HG03460 (cell line): ENCODE data around the gene NAPEPLD.
"Not testable (repeated sequence)": the region's sequence is repeated elsewhere in the genome, so short reads cannot be mapped to it uniquely, and the experiment has no call there.

ENCODE experiments used
- ATAC-seq: cut with Tn5 transposase; IDR thresholded peaks from one replicate; pipeline ENCODE4 v1.9.1; 2021; ENCODE audit not compliant: unreplicated experiment

The NAPEPLD gene

DNA sequence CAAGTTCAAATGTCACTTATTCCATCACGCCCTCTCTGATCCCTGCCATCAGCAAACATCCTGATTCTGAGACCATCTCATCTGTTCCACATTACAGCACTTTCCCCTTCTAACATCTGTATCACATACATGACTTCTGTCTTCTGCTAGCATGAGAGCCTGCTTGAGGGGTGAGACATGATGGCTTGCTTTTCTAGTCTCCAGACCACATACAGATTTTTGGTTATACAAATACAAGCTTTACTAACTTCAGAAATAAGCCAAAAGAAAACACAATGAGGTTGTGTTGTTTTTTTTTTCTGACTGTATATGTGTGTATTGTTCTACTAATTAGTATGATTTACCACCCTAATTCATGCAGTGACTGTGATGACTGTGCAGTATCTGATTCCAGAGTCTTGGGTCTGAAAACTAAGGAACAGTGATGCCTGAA lies 34.3 kb downstream of the NAPEPLD start:
- no peak for ATAC-seq

DNA sequence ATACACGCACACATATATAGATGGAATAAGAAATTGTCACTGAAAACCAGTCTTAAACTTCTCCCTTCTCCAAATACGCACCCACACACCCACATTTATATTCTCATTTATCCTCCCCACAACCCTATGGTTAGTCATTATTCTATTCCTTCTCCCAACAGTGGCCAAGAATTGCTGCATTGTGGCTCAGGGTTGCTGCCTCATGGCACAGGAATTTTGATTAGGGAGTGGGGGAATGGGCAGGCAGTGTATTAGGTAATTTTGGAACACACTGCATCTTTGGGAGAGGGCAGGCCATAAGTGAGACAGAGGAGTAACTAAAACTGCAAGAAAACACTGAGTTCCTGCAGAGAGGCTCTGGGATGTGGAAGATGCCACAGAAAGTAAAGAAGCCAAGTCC lies 35.7 kb downstream of the NAPEPLD start:
- no peak for ATAC-seq

DNA sequence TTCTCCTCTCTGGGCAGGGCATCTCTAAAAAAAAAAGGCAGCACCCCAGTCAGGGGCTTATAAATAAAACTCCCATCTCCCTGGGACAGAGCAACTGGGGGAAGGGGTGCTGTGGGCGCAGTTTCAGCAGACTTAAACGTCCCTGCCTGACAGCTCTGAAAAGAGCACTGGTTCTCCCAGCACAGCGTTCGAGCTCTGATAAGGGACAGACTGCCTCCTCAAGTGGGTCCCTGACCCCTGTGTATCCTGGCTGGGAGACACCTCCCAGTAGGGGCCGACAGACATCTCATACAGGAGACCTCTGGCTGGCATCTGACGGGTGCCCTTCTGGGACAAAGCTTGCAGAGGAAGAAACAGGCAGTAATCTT lies 42.2 kb downstream of the NAPEPLD start:
- not testable (repeated sequence) for ATAC-seq

DNA sequence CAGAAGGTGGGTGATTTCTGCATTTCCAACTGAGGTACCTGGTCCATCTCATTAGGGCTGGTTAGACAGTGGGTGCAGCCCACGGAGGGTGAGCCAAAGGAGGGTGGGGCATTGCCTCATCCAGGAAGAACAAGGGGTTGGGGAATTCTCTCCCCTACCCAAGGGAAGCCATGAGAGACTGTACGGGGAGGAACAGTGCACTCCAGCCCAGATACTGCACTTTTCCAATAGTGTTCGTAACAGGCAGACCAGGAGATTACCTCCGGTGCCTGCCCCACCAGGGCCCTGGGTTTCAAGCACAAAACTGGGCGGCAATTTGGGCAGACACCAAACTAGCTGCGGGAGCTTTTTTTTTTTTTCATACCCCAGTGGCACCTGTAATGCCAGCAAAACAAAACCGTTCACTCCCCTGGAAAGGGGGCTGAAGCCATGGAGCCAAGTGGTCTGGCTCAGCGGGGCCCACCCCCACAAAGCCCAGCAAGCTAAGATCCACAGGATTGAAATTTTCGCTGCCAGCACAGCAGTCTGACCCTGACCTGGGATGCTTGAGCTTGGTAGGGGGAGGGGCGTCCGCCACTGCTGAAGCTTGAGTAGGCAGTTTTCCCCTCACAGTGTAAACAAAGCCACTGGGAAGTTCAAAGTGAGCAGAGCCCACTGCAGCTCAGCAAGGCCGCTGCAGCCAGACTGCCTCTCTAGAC lies 42.7 kb downstream of the NAPEPLD start:
- no peak for ATAC-seq

DNA sequence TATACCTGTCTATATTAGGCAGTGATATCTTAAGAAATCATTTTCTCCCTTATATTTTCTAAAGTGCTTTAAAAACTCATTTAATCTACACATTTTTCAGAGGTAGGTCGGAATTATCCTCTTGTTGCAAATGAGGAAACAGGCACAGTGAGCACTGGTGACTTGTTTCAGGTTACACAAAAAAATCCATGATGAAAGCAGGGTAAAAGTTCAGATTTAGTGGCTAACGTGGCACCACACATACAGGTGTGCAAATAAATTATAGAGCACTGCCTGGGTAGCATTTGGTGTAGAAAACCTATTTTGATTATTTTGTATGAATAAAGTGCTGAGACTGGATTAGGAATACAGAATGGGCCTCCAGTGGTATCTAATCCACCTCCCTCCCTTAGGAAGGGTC lies 47.4 kb downstream of the NAPEPLD start:
- ATAC-seq, result no peak

DNA sequence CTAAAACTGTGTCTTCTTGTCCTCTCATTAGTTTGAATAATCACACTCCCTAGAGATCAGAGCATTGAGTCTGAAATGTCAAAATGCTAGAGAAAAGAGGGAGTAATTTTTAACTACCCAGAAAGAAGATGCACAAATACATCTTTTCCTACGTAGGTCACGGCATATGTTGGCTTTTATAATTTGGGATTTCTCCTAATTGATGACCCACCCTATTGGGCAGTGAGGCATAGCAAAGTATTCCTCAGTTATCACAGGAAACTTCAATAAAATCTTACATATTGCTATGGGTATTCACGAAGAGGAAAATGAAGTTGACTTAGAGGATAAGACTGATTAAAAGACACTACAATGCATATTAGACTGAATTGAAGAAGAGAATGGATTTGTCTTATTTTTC lies 48.6 kb downstream of the NAPEPLD start:
- no peak for ATAC-seq

DNA sequence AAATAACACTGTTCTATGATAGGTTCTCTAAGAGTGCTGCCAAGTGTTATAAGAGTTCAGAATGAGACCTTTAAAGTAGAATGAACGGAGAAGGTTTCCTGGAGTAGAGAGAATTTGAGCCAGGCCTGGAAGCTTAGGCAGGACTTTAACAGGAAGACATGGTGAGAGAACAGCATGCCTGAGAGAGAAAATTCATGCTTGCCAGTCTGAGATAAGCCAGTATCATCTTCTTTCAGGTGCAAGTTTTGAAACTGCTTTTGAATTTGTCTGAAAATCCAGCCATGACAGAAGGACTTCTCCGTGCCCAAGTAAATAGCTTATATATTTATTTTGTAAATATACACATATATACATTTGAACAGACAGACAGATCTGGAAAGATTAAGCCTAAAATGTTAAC lies 51.9 kb downstream of the NAPEPLD start:
- no peak for ATAC-seq

DNA sequence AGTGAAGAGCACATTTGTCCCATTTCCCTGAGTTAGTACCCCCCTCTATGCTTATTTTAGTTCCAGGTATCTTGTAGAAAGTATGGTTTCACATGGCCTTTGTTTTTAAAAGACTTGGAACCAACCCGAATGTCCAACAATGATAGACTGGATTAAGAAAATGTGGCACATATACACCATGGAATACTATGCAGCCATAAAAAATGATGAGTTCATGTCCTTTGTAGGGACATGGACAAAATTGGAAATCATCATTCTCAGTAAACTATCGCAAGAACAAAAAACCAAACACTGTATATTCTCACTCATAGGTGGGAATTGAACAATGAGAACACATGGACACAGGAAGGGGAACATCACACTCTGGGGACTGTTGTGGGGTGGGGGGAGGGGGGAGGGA lies 53.3 kb downstream of the NAPEPLD start:
- not testable (repeated sequence) for ATAC-seq

DNA sequence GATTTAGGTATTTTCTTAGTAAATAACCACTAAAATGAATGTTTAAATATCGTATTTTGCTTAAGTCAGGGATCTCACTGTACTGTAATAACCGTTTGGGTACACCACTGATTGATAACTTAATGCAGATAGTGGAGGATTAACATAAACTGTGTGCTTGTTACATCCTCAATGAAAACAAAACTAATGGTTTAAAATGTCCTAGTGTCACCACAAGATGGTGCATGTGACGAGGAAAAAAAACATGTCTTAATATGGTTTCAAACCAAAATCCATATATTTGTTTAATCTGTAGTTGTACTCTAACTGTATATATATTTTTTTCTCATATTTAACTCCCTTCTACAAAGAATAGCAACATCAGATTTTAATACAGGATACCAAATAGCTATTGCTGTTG lies 54.8 kb downstream of the NAPEPLD start:
- no peak for ATAC-seq

DNA sequence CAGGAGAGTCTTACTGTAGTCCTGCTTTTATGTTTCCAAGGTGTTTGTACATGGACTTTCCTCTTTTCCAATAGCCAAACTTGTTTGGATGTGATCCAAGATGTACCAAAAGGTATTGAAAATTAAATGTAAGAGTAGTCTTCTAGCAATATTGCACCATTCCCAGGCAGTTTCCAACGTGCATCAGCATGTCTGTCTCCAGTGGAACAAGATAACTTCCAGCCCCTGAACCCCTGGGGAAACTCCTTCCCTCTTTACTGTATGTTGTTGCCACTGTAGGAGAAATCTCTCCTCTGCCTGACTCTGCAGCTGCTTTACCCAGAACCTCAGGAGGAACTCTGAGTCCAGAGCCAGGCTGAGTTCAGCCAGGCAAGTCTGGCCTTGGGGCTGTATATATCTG lies 55.5 kb downstream of the NAPEPLD start:
- ATAC-seq, result no peak

DNA sequence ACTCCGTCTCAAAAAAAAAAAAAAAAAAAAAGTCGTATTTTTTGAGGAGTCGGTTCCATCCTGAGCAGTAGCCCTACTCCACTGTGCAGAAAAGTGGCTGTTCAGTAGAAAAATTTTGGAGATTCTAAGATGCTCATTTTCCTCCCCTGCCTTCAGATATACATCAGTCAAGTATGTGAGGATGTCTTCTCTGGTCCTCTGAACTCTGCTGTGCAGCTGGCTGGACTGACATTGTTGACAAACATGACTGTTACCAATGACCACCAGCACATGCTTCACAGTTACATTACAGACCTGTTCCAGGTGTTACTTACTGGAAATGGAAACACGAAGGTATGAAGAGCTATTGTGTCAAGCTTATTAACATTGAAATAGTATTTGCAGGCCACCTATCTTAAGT lies 56.6 kb downstream of the NAPEPLD start:
- not testable (repeated sequence) for ATAC-seq

DNA sequence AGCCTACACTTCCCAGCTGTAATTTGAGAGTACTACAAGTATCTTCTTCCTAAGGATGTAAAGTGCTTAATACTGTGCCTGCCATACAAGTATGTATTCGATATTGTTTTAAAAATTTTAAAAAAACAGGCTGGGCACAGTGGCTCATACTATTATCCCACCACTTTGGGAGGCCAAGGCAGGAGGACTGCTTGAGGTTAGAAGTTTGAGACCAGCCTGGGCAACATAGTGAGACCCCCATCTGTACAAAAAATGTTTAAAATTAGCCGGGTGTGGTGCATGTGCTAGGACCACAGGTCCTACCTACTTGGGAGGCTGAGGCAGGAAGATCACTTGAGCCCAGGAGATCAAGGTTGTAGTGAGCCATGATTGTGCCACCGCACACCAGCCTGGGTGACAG lies 65.7 kb downstream of the NAPEPLD start:
- no peak for ATAC-seq

DNA sequence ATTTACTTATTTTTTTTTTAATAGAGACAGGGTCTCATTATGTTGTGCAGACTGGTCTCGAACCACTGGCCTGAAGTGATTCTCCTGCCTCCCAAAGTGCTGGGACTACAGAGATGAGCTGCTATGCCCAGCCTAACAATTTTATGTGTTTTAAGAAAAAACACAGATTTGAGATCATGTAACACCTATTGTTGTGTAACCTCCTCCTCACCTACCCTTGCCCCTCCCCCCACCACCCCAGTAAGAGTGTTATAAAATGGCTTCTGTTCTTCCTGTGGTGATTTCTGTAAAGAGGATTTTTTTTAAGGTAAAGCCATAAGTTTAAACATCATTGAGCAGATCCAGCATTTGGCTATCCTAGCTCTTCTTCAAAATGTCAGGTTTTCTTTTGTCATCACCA lies 66.4 kb downstream of the NAPEPLD start:
- ATAC-seq, result no peak

DNA sequence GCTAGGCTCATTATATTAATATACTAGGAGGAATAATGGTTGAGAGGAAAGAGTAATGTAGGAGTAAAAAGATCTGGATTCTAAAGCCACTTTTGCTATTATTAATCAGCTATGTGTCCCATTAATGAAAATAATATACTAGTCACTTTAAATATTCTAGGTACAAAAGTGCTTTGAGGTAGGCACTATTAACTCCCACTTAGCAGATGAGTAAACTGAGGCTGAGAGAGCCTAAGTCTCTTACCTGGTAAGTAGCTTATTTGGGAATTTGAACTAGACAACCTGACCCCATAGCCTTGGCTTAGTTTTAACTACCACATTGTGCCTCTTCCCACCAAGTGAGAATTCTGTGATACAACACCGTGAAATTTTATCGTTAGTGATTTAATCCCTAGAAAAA lies 68.0 kb downstream of the NAPEPLD start:
- no peak for ATAC-seq

DNA sequence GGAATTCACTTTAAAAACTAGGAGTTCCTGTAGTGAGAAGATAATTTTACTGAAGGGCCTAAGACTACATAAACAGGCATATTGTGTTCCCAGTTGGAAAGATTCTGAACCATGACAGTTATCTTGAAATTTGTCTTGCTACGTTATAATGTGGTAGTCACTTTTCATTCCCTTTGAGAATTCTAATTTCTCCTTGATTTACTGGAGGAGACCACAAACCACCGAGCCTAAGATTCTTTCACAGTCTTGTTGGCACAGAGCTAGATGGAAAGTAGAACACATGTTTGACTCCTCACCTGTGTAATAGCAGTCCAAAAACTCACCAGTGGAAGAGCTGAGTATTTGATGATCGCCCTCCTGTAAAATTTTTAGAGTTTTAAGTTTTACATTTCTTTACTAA lies 69.1 kb downstream of the NAPEPLD start:
- ATAC-seq, result no peak

DNA sequence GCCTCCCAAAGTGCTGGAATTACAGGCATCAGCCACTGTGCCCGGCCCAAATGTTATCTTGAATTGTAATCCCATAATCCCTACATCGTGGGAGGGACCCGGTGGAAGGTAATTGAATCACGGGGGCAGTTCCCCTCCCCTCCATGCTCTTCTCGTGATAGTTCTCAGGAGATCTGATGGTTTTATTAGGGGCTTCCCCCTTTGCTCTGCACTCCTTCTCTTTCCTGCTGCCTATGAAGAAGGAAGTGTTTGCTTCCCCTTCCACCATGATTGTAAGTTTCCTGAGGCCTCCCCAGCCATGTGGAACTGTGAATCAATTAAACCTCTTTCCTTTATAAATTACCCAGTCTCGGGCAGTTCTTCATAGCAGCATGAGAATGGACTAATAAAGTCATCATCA lies 70.7 kb downstream of the NAPEPLD start:
- ATAC-seq, result not testable (repeated sequence)

DNA sequence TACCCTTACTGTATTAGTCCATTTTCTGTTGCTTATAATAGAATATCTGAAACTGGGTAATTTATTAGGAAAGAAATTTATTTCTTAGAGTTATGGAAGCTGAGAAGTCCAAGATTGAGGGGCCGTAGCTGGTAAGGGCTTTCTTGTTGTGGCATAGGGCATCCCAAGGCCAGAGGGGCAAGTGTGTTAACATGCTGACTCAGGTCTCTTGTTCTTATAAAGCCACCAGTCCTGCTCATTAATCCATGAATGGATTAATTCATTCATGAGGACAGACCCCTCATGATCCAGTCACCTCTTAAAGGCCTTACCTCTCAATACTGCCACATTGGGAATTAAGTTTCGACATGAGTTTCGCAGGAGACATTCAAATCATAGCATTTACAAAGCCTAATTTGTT lies 71.6 kb downstream of the NAPEPLD start:
- no peak for ATAC-seq

DNA sequence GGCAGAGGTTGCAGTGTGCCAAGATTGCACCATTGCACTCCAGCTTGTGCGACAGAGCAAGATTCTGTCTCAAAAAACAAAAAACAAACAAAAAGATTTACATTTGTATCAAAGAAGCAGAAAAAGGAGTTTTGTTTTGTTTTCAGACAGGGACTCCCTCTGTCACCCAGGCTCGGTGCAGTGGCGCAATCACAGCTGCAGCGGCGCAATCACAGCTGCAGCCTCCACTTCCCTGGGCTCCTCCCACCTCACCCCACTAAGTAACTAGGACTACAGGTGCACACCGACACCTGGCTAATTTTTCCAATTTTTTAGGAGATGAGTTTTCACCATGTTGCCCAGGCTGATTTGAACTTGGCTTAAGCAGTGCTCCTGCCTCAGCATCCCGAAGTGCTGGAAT lies 72.1 kb downstream of the NAPEPLD start:
- no peak for ATAC-seq

DNA sequence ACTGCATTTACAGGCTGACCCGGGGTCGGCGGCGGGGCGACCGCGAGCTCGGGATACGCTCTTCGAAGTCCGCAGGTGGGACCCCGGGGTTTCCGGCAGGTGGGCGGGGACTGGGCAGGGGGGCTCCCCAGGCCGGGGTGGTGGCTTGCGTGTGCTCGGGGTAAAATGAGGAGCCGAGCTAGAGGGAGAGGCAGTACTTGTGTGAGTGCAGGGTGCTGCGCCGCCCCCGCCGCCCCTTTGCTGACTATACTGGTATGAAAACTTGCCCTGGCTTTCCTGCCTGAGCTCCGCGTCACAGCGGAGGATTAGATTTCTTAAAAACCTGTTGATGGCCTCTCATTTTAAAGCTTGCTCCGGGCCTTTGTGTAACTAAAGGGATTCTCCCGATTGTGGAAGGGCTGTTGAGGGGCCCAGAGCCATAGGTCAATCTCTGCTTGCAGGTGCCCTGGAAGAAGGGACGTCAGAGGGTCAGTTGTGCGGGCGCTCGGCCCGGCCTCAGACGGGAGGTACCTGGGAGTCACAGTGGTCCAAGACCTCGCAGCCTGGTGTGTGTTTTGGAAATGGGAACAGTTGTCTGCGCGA lies 73.5 kb downstream of the NAPEPLD start:
- ATAC-seq, result peak; percentile 54

DNA sequence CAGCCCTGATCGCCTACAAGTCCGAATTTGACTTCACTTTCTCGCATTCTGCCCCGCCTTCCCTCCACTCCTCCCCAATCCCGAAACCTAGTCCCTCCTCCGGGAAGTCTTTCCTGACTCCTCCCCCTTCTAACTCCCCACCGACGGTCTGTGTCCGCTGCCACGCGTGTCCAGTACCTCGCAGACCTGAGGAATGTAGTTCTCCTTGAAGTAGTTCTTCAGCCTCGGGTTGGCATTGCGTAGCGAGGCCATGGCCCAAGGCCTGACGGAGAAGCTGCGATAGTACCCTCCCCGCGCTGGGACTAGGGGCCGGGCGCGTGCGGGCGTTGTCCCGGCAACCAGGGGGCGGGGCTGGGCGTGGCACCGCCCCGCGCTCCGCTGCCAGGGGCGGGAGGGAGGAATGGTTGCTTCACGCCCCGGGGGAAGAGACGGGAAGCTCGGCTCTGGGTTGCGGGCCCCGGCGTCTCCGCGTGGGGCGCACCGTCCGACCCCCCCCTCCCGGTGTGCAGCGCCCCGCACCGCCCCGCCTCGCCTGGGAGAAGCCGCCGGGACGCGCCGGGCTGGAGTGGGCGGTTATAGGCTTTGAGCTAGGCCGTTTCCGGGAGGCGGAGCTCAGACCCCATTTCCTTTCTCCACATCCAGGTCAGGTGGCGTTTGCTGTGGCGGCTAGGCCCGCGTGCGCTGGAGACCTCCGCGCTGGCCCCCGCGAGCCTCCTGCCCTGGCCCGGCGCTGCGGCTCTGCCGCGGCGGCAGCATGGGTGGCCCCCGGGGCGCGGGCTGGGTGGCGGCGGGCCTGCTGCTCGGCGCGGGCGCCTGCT lies 74.2 kb downstream of the NAPEPLD start, which contains the start of the genes ARMC10 and FBXL13:
ARMC10 (plus strand) TSS at position 622 of the 818 bp plus-strand sequence; CDS start at position 755, 133 bp downstream.
FBXL13 (minus strand) TSS at position 278 of the 818 bp plus-strand sequence.
- ATAC-seq, result peak; percentile 86

DNA sequence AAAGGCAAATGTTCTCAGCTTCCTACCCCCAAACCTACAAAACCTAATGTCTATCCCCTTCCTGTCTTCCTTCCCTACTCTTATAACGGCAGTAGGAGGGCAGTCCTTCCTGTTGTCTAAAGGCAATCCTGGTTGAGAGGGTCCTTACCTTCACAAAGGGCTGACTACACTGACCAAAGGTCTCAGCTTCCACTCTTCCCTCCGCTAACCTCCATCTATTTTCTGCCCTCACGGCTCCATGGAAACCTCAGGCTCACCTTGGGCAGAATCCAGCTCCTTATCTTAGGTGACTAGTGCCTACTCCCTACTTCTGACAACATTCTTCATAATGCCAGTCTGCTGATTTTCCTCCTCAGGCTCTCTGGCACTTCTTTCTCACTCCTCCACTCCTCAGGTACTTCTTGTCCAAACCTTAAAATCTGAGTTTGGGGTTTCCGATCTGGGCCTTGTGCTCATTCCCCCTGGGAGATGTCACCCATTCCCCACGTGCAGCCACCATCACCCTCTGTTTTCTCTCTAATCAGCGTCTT lies 74.8 kb downstream of the NAPEPLD start:
- ATAC-seq, result no peak

DNA sequence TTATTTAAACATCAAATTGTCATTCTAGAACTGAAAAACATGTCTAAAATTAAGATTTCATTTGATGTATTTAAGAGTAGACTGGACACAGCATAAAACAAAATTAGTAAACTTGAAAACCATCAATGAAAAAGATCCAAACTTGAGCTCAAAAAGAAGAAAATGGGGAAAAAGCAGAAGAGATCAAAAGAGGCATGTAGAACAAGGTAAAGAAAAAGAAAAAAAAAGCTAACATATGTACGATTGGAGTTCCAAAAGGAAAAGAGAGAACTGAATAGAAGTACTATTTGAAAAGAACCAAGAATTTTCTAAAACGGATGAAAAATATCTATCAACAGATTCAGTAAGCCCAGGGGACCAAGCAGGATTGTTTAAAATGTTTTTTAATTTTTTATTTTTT lies 77.9 kb downstream of the NAPEPLD start:
- no peak for ATAC-seq
